Fibroblast of the conjunctiva (primary cell): ENCODE measurements around the gene LUZP4.
A peak's percentile ranks its signal among the peaks of the same experiment; 100 is the strongest.
"Not testable (repeated sequence)": the region's sequence is repeated elsewhere in the genome, so short reads cannot be mapped to it uniquely, and the experiment has no call there.

ENCODE experiments used
- DNase-seq: peaks from one replicate; pipeline ENCODE4 v3.0.0-alpha.2; 2010; ENCODE audit warnings: low read depth

The LUZP4 gene

DNA sequence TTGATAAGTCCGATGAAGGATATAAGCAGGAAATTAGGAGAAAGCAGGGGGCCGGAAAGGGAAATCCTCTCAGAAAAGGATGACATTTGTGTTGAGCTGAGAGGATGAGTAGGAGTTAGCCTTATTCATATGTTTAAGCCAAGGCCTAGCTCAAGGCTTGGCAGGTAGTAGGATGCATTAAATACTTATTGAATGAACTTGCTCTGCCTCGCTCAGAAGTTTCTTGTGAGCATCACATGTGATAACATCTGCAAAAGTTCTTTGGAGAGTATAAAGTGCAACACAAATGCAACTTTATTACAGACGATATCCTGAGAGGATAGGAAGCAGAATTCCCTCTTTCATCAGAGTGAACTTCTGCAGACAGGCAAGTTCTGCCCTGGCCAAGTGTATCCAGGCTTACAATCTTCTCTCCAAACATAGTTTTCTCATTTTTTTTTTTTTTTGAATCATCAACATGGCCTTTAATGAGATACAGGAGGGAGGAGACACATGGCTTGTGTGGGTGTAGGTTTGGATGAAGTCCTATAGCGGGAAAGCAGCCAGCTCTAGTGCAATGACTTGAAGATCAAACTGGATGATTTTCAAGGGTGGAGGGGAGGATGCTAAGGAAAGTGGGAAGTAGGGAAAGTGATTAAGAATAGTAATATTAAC, 48.1 kb downstream of the LUZP4 start:
- DNase-seq = peak; percentile 84

GRCh38 chrX:115339441-115340025, 50.0 kb downstream of the LUZP4 start:
- no peak for DNase-seq

GRCh38 chrX:115341421-115341820, 51.9 kb downstream of the LUZP4 start:
- no peak for DNase-seq

DNA sequence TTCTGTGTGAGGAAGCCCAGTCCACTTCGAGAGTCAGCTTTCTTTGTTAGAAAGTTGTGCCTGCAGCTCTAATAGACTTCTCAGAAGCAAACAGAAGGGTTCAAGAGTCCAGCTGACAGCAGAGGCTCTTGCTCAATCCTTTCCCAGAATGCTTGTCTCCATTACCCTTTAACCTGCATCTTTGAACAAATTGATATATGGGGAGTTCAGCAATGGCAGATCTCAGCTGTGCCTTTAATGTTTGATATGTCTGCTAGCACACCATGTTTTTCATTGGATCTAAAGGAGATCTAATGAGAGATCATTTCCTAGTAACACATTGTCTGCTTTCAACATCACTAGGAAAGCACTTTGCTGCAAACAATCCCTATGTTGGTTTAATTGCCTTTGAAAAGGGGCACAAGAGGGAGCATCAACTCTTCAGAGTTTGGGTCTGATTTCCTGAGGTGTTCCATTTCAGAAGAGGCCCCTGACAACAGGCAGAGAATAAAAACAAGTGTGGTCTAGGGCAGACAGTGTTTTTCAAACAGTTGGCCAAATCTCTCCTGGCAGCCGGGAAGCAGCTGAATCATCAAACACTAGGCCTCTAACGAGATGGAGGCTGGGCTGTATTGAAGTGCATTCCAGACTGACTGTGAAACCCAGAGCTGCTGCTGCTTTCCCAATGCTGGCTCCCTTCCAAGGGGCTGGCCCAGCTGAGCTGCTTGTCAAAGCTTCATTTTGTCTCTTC, 55.5 kb downstream of the LUZP4 start:
- DNase-seq = peak; percentile 94

- no peak for DNase-seq
Measured at GRCh38 chrX:115345615-115346014, 56.1 kb downstream of the LUZP4 start.

DNA sequence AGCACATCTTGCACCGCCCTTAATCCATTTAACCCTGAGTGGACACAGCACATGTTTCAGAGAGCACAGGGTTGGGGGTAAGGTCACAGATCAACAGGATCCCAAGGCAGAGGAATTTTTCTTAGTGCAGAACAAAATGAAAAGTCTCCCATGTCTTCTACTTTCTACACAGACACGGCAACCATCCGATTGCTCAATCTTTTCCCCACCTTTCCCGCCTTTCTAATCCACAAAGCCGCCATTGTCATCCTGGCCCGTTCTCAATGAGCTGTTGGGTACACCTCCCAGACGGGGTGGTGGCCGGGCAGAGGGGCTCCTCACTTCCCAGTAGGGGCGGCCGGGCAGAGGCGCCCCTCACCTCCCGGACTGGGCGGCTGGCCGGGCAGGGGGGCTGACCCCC, 57.2 kb downstream of the LUZP4 start:
- not testable (repeated sequence) for DNase-seq

GRCh38 chrX:115348446-115349225, 59.1 kb downstream of the LUZP4 start:
- no peak for DNase-seq

GRCh38 chrX:115350711-115351381, 61.3 kb downstream of the LUZP4 start:
- peak; percentile 51 for DNase-seq

- no peak for DNase-seq
Measured at GRCh38 chrX:115356369-115356768, 66.9 kb downstream of the LUZP4 start.
